ENCODE results near the gene CHCHD6.

Gene CHCHD6

GRCh38 chr3:126983653-126984390 is 279.8 kb downstream of the CHCHD6 start:
- Histone ChIP-seq H3K27ac (ENCODE audit: low read depth, low read length, severe bottlenecking) (no peak overlapping the region), H3K9me3 (ENCODE audit: control insufficient read depth, low read length) (no peaks in the 10 kb centered on the region)

DNA sequence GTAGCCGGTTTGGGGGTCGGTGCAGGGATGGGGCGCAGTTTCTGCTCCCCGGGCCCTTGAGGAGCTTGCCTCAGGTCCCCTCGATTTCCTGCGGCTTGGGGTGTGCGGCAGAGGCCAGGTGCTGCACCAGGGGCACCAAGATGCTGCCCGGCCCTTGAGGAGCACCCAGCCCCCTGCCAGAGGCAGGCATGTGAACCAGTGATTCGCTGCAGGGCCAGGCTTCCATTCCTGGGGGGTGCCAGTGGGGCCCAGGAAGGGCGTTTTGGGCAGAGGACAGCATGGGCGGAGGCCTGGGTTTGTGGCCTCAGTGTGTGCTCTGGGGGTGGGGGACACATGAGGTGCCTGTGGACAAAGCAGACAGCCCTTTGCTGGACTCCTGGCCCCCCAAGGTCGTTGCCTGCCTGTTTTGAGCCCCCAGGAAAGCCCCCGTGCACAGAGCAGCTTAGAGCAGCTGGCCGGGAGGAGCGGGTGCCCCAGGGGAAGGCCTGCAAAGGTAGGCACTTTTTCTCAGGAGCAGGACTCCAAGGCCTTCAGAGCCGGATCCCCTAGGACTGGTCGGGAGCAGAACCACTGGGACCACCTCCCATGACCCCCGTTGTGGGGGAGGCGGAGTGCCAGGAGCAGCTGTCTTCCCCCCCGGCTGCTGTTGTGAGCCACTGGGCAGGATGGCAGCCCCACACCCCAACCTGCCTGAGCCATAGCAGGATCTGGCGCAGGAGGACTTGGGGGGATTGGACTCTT is 280.5 kb downstream of the CHCHD6 start:
- WGBS, 2 experiments (ENCODE audit: insufficient coverage in 2 of 2): 67 to 68% methylated on average over 18 to 20 of the region's 21 CpGs
- H3K4me1 ChIP-seq (ENCODE audit: control insufficient read depth, insufficient read depth, low read length, poor library complexity, severe bottlenecking): peaks cover 18% of the 10 kb centered on the region
- H3K4me3 ChIP-seq (ENCODE audit: extremely low read depth, insufficient read depth, low read length, poor library complexity, severe bottlenecking): peak overlapping the region; percentile 65
- H3K27ac ChIP-seq (ENCODE audit: low read depth, low read length, severe bottlenecking): peak overlapping the region; percentile 39
- no peaks in the 10 kb centered on the region for H3K9me3 ChIP-seq (ENCODE audit: control insufficient read depth, low read length)
- peaks cover 13% of the 10 kb centered on the region for H3K36me3 ChIP-seq (ENCODE audit: control insufficient read depth, insufficient read depth, low read length)

More at GRCh38 chr3:126983653-126984390, 279.8 kb downstream of the CHCHD6 start:
- H3K4me1 ChIP-seq (ENCODE audit: control insufficient read depth, insufficient read depth, low read length, poor library complexity, severe bottlenecking): peaks cover 21% of the 10 kb centered on the region
- peak overlapping the region; percentile 65 for H3K4me3 ChIP-seq (ENCODE audit: extremely low read depth, insufficient read depth, low read length, poor library complexity, severe bottlenecking)
- peaks cover 6% of the 10 kb centered on the region for H3K36me3 ChIP-seq (ENCODE audit: control insufficient read depth, insufficient read depth, low read length)
- 1% methylated on average over 33 to 53 of the region's 61 CpGs for WGBS, 2 experiments (ENCODE audit: insufficient coverage in 2 of 2)

- no peaks in the 10 kb centered on the region for H3K9me3 ChIP-seq (ENCODE audit: control insufficient read depth, low read length)
- H3K27ac ChIP-seq (ENCODE audit: low read depth, low read length, severe bottlenecking): peak overlapping the region; percentile 29
- H3K4me3 ChIP-seq (ENCODE audit: extremely low read depth, insufficient read depth, low read length, poor library complexity, severe bottlenecking): peak overlapping the region; percentile 65
- 83 to 85% methylated on average over 13 of the region's 17 CpGs for WGBS, 2 experiments (ENCODE audit: insufficient coverage in 2 of 2)
- peaks cover 21% of the 10 kb centered on the region for H3K36me3 ChIP-seq (ENCODE audit: control insufficient read depth, insufficient read depth, low read length)
- peaks cover 18% of the 10 kb centered on the region for H3K4me1 ChIP-seq (ENCODE audit: control insufficient read depth, insufficient read depth, low read length, poor library complexity, severe bottlenecking)
Observed at GRCh38 chr3:126985132-126985985, 281.3 kb downstream of the CHCHD6 start.

GRCh38 chr3:126986001-126986400 is 282.0 kb downstream of the CHCHD6 start:
- Histone ChIP-seq H3K4me1 (ENCODE audit: control insufficient read depth, insufficient read depth, low read length, poor library complexity, severe bottlenecking) (peaks cover 18% of the 10 kb centered on the region), H3K27ac (ENCODE audit: low read depth, low read length, severe bottlenecking) (peak overlapping the region; percentile 29), H3K36me3 (ENCODE audit: control insufficient read depth, insufficient read depth, low read length) (peaks cover 28% of the 10 kb centered on the region), H3K4me3 (ENCODE audit: extremely low read depth, insufficient read depth, low read length, poor library complexity, severe bottlenecking) (no peak overlapping the region), H3K9me3 (ENCODE audit: control insufficient read depth, low read length) (no peaks in the 10 kb centered on the region)
- 77 to 82% methylated on average over 4 to 5 of the region's 9 CpGs for WGBS, 2 experiments (ENCODE audit: insufficient coverage in 2 of 2)

DNA sequence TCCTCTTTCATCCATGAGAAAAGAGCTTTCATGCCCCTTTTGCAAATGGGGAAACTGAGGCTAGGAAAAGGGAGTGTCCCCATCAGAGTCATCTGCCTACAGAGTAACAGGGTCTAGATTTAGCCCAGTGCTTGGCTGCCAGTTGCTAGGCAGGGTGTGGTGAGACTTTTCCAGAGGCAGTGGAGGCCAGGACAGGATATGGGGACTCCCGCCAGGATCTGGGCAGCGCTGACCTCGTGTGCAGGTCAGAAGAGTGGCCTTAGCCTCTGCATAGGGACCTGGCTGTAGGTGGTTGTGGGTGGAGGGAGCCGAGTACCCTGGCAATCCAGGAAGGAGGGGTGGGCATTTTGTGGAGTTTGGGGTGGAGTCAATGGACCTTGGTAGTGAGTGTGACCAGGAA is 283.1 kb downstream of the CHCHD6 start:
- H3K36me3 ChIP-seq (ENCODE audit: control insufficient read depth, insufficient read depth, low read length): peaks cover 33% of the 10 kb centered on the region
- no peak overlapping the region for H3K27ac ChIP-seq (ENCODE audit: low read depth, low read length, severe bottlenecking)
- H3K4me1 ChIP-seq (ENCODE audit: control insufficient read depth, insufficient read depth, low read length, poor library complexity, severe bottlenecking): peaks cover 18% of the 10 kb centered on the region
- 91 to 98% methylated on average over 4 of the region's 4 CpGs for WGBS, 2 experiments (ENCODE audit: insufficient coverage in 2 of 2)
- no peak overlapping the region for H3K4me3 ChIP-seq (ENCODE audit: extremely low read depth, insufficient read depth, low read length, poor library complexity, severe bottlenecking)
- no peaks in the 10 kb centered on the region for H3K9me3 ChIP-seq (ENCODE audit: control insufficient read depth, low read length)

GRCh38 chr3:126987596-126987995 is 283.6 kb downstream of the CHCHD6 start:
- H3K4me3 ChIP-seq (ENCODE audit: extremely low read depth, insufficient read depth, low read length, poor library complexity, severe bottlenecking): no peak overlapping the region
- H3K4me1 ChIP-seq (ENCODE audit: control insufficient read depth, insufficient read depth, low read length, poor library complexity, severe bottlenecking): peaks cover 18% of the 10 kb centered on the region
- 94 to 96% methylated on average over 8 of the region's 8 CpGs for WGBS, 2 experiments (ENCODE audit: insufficient coverage in 2 of 2)
- no peak overlapping the region for H3K27ac ChIP-seq (ENCODE audit: low read depth, low read length, severe bottlenecking)
- peaks cover 36% of the 10 kb centered on the region for H3K36me3 ChIP-seq (ENCODE audit: control insufficient read depth, insufficient read depth, low read length)
- no peaks in the 10 kb centered on the region for H3K9me3 ChIP-seq (ENCODE audit: control insufficient read depth, low read length)

DNA sequence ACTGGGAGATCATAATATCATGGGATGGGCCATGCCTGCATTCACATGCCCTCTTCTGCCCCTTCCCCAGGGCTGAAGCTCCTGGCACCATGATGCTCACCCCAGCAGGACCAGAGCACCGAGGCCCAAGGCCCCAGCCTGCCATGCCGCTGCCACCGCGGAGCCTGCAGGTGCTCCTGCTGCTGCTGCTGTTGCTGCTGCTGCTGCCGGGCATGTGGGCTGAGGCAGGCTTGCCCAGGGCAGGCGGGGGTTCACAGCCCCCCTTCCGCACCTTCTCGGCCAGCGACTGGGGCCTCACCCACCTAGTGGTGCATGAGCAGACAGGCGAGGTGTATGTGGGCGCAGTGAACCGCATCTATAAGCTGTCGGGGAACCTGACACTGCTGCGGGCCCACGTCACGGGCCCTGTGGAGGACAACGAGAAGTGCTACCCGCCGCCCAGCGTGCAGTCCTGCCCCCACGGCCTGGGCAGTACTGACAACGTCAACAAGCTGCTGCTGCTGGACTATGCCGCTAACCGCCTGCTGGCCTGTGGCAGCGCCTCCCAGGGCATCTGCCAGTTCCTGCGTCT is 284.5 kb downstream of the CHCHD6 start:
- Histone ChIP-seq H3K4me1 (ENCODE audit: control insufficient read depth, insufficient read depth, low read length, poor library complexity, severe bottlenecking) (peaks cover 18% of the 10 kb centered on the region), H3K9me3 (ENCODE audit: control insufficient read depth, low read length) (no peaks in the 10 kb centered on the region), H3K27ac (ENCODE audit: low read depth, low read length, severe bottlenecking) (no peak overlapping the region), H3K36me3 (ENCODE audit: control insufficient read depth, insufficient read depth, low read length) (peaks cover 41% of the 10 kb centered on the region), H3K4me3 (ENCODE audit: extremely low read depth, insufficient read depth, low read length, poor library complexity, severe bottlenecking) (no peak overlapping the region)
- 95 to 97% methylated on average over 26 of the region's 26 CpGs for WGBS, 2 experiments (ENCODE audit: insufficient coverage in 2 of 2)

GRCh38 chr3:126989316-126990023 is 285.4 kb downstream of the CHCHD6 start:
- Histone ChIP-seq H3K9me3 (ENCODE audit: control insufficient read depth, low read length) (no peaks in the 10 kb centered on the region), H3K4me3 (ENCODE audit: extremely low read depth, insufficient read depth, low read length, poor library complexity, severe bottlenecking) (no peak overlapping the region), H3K4me1 (ENCODE audit: control insufficient read depth, insufficient read depth, low read length, poor library complexity, severe bottlenecking) (peaks cover 15% of the 10 kb centered on the region), H3K27ac (ENCODE audit: low read depth, low read length, severe bottlenecking) (no peak overlapping the region), H3K36me3 (ENCODE audit: control insufficient read depth, insufficient read depth, low read length) (peaks cover 45% of the 10 kb centered on the region)
- 96 to 97% methylated on average over 35 to 36 of the region's 36 CpGs for WGBS, 2 experiments (ENCODE audit: insufficient coverage in 2 of 2)

- no peaks in the 10 kb centered on the region for H3K9me3 ChIP-seq (ENCODE audit: control insufficient read depth, low read length)
- 93 to 97% methylated on average over 8 to 10 of the region's 10 CpGs for WGBS, 2 experiments (ENCODE audit: insufficient coverage in 2 of 2)
- H3K4me1 ChIP-seq (ENCODE audit: control insufficient read depth, insufficient read depth, low read length, poor library complexity, severe bottlenecking): peaks cover 10% of the 10 kb centered on the region
- H3K27ac ChIP-seq (ENCODE audit: low read depth, low read length, severe bottlenecking): no peak overlapping the region
- peaks cover 51% of the 10 kb centered on the region for H3K36me3 ChIP-seq (ENCODE audit: control insufficient read depth, insufficient read depth, low read length)
- no peak overlapping the region for H3K4me3 ChIP-seq (ENCODE audit: extremely low read depth, insufficient read depth, low read length, poor library complexity, severe bottlenecking)
Observed at GRCh38 chr3:126990024-126990700, 286.1 kb downstream of the CHCHD6 start.
